ENCODE data around the gene MYBPH.

MYBPH gene

DNA sequence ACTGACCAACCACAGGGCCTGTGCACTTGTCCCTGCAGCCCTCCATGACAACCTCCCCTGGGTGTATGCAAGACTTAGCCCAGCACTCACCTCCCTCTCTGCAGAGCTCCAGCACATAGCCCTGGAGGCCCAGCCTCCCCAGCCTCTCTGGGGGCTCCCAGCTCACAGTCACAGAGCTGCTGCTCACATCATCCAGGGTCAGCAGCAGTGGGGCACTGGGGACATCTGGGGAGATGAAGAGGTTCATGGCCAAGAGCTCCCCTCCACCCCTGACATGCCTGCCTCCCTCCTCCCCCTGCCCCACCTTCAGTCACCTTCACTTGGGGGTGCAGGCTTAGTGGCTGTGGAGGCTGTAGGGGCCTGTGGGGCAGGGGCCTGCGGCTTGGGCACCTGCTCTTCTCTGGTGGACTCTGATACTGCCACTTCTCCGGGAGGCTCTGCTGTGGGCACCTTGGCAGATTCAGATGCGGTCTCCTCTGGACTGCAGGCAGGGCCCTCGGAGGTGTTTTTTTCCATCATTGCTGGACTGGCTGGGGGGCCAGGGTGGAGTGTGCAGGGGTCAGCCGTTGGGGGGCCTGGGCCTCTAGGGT is at the start of gene MYBPH:
Gene MYBPH, minus strand, starts transcription at position 590 of the 590 bp plus-strand sequence. Its CDS starts 71 bp downstream, at position 519.
- no peak for DNase-seq (ENCODE audit: low spot score)

DNA sequence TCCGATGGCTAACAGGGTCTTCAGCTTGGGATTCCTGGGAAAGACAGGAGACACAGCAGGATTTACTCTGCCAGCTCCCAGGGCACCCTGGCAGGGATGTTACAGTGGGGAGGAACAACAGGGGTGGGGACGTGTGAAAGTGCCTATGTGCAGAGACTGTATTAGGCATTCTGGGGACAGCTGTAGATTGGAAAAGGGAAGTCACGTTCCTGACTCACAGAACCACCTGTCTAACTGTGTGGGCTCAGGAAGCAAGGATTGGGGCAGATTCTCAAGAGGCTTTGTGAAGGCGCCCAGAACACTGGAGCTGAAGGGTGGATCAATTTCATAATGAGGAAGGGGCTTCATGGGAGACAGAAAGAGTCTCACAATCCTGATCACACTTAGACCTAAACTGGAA is 49.4 kb upstream of the MYBPH start:
- no peak for DNase-seq (ENCODE audit: low spot score)

DNA sequence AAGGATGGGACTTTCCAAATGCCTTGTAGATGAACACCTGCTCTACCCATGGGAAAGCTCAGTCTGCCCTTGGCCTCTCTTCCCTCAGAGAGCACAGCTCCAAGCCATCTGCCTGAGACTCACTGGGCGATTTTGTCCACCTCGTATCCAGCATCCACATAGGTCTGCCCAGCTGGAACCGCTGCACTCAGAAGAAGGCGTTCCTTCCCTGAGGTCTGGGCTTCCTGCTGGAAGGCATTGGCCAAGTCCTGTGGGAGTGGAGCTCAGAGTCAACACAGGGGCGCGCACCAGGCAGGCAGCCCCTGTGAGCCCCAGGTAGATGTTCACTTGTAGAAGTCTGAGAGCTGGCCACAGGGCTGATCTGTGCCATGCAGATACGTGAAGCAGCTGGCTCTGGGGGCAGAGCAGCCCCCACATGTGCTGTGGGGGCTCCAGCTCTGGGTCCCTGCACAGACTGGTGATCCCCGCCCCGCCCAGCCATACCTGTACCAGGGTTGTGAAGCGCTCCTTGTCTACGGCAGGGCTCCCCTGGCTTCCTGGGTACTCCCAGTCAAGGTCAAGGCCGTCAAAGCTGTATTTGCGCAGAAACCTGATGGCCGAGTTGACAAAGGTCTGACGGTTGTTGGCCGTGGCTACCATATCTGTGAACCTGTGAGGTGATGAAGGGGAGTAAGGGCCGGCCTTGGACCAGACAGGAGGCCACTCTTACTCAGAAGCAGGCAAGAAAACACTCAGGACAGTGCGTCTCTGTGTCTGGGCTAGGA is 47.6 kb upstream of the MYBPH start:
- DNase-seq (ENCODE audit: low spot score): no peak

DNA sequence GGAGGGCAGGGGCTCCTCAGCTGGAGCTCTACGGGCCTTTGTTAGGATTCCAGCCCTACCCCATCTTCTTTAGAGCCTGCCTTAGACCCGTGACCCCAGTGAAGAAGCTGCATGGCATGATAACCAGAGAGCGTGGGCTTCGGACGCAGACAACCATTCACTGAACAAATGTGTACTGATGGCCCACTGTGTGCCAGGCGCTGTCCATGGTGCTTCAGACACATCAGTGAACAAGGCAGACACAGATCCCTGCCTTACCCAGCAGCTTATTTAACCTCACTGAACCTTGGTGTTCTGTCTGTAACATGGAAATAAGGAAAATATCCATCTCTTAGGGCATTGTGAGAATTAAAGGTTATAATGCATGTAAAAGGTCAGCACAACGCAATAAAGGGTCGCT is 44.3 kb upstream of the MYBPH start:
- DNase-seq (ENCODE audit: low spot score): no peak

GRCh38 chr1:203219171-203219570 is 43.5 kb upstream of the MYBPH start:
- DNase-seq (ENCODE audit: low spot score): no peak

DNA sequence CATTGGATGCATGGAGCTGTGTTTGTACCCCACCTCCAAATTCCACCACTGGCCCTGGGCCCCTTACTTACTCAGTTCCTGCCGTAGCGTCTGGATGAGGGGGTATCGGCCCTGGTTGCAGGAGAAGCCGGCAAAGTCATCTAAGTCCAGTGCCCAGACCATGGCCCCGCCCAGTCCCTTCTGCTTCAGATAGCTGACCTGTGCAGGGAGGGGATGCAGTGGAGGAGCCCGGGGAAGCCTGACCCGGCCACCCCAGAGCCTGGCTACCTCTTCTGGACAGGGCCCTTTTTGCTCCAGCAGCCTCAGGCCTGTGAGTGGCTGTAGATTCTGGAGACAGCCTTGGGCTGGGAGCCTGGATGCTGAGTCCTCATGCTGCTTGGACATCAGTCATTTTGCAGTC is 42.0 kb upstream of the MYBPH start:
- no peak for DNase-seq (ENCODE audit: low spot score)

DNA sequence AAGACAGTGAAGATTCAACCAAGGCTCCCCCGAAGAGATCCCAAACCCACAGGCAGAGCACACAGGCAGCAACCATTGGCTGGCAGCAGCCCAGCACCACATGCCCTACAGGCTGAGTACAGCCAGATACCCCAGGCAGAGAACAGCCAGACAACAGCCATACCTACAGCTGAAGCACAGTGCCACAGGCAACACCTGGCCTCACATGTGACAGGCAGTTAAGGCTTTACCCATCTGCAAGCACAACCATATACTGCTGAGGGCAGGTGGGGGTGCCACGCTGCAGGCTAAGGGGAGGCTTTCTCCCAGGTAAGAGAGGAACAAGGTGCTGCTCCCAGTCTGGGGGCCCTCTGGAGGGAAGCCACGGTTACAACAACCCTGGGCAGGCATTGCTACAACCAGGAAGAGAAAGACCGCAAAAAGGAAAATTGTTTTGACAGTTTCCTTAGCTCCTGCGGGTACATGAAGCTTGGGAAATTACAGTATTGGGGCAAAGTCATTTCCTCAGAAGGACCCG is 41.6 kb upstream of the MYBPH start:
- no peak for DNase-seq (ENCODE audit: low spot score)

GRCh38 chr1:203216274-203217138 is 40.9 kb upstream of the MYBPH start:
- DNase-seq (ENCODE audit: low spot score): peak; percentile 72

DNA sequence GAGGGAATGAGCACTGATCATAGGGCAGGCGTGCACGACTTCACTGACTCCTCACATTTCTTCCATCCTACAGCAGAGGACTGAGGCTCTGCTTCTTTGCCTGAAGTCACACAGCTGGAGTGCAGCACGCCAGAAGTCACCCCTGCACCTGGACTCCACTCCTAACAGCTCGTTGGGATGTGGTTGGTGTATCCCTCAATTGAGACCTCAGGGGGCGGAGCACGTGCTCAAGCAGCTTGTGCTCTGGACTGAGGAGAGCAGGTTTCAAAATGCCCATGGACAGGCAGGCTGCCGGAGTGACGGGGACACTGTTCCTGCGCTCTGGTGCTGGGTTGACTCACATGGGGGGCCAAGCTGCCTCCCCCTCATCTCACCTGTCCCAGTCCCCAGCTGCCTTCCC is 39.9 kb upstream of the MYBPH start:
- DNase-seq (ENCODE audit: low spot score): no peak

- DNase-seq (ENCODE audit: low spot score): no peak
These were observed 39.2 kb upstream of the MYBPH start for GRCh38 chr1:203214871-203215270.

- no peak for DNase-seq (ENCODE audit: low spot score)
These were observed 37.5 kb upstream of the MYBPH start for GRCh38 chr1:203213126-203213525.

- no peak for DNase-seq (ENCODE audit: low spot score)
These were observed 36.2 kb upstream of the MYBPH start for GRCh38 chr1:203211812-203212211.

DNA sequence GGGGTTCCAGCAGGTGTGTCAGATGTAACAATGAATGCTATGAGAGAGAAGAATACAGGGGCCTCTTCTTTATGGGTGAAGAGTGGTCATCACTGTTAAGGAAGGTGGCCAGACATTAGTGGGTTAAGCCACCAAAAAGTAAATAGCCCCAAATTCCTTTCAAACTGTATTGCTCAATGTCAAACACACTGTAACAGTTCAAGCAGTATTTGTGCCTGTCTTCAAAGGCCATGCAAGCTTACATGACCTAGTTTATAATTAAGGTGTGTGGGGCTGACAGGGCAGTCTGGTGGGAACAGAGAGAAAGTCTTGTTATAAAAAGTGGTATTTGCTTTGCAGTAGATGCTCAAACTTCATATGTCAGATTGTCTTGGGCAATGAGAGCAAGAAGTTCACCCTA is 35.4 kb upstream of the MYBPH start:
- no peak for DNase-seq (ENCODE audit: low spot score)

GRCh38 chr1:203210350-203210749 is 34.7 kb upstream of the MYBPH start:
- DNase-seq (ENCODE audit: low spot score): no peak

GRCh38 chr1:203208181-203208580 is 32.6 kb upstream of the MYBPH start:
- DNase-seq (ENCODE audit: low spot score): no peak

GRCh38 chr1:203207751-203208150 is 32.1 kb upstream of the MYBPH start:
- no peak for DNase-seq (ENCODE audit: low spot score)

DNA sequence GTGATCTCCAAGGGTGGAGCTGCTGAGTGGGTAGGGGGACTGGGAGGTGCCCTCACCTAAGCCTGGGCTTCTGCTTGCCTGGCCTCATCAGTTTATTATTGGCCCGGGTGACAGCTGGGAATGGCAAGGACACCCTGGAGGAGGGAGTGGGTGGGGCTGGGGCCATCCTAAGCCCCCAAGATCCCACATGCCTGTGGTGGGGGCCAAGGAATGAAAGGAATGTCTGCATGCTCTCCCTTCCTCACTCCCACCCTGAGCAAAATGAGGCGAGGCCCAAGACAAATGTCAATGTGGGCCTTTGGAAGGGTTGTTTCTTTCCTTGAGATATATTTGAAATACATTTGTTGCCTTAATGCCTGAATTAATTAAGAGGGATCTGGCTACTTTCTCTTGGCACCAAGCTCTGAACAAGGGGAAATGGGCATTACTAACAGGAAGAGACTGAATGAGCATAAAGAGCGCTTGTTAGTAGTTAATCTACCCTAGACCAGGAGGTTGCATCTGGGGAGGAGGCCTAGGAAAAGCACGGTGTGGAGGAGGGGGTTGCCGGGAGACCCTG is 30.6 kb upstream of the MYBPH start:
- DNase-seq (ENCODE audit: low spot score): no peak

DNA sequence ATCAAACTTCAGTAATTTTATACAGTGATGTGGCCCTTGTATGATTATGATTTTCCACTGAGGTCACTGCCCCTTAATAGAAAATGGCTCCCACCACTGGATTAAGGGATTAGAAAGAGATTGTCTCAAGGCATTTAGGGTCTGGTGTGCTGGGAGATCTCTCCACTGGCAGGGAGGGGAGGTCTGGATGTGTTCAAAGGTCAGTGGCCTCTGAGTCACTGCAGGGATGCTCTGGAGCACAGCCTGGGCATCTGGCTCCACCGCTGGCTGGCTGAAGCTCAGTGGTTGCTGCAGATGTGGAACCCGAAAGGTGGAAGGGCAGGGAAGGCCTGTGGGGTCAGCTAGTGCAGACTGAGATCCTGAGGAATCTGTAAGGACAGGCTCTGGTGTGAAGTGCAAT is 29.1 kb upstream of the MYBPH start:
- no peak for DNase-seq (ENCODE audit: low spot score)

DNA sequence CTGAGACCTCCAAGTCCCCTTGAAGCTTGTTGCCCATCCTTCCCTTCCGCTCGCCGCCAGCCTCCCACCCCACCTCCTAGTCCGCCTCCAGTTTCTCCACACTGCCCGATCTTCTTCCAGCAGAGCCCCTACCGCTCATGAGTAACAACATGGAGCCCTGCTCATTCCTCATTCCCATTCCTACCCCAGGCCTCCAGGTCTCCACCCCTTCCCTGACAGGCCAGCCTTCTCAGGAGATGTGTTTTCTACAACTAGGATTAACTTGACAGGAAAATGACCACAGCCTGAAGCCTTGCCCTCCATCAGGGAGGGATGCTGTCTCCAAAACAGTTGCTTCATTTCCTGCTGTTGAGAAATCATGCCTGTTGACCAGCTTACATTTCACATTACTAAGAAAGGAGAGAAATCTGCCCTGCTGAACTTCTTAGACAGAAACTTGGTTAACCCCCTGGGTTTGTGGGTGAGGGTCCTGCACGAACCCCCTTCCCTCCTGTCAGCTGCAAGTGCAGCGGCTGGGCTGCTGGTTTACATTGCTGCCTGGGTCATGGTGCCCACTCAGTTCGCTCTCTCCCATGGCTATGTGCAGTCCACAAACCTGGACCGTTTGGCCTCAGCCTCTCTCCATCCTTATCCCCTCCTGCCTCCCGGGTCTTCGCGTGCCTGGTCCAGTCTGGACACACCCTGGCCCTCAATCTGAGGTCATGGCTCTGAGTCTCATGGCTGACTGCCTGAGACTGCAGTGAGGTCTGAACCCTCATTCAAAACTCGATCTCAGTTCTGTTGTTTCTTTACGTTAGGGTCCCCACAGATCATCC is 27.0 kb upstream of the MYBPH start:
- DNase-seq (ENCODE audit: low spot score): no peak

DNA sequence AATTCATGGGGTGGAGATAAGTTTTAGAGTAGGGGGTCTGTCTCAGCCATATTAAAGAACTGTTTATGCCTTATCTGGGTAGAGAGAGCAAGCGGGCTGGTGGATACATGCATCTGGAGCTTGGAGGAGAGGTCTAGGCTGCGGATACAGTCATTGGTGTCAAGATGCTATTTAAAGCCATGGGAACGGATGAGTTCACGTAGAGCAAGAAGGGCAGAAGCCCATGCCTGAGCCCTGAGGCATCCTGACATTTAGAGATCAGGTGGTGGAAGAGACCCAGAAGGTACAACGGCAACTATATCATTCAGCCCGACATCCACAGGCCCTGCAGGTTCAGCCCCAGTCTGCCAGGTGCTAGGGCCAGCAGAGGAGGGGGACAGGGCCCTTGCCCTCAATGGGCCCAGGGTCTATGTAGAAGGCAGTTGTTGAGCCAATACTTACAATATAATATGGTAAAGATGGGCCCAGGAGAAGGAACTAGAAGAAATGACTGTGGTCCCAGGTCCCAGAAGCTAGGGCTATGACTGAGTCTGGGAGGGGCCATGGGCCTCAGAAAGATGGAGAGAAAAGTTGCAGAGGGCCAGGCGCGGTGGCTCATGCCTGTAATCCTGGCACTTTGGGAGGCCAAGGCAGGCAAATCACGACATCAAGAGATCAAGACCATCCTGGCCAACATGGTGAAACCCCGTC is 26.0 kb upstream of the MYBPH start:
- DNase-seq (ENCODE audit: low spot score): no peak

DNA sequence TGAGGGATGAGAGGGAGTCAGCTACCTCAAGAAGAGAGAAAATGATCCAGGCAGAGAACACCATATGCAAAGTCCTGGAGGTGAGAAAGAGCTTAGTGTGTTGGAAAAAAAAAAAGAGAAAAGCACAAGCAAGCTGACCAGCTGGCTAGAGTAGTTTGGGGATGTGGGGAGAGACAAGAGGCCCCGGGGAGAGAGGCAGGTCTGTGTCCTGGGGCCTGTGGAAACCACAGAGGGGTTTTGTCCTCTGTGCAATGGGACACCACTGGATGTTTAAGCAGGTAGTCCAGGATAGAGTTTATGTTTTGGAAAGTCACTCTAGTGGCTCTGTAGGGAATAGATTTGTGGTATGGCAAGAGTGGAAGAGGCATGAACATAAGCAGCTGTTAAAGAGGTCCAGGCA is 25.3 kb upstream of the MYBPH start:
- no peak for DNase-seq (ENCODE audit: low spot score)

All from hematopoietic multipotent progenitor cell treated with erythropoietin and hydrocortisone succinate and interleukin-3 and kit ligand, for 15 days (in vitro differentiated cells).